GM12878 (cell line): ENCODE data around the gene SH2D7. TPM values are rescaled to one million over a fixed set of nuclear protein-coding genes. Genes with fewer than 3 reads are reported as not detected.

ENCODE experiments used
- ATAC-seq: fragments of 200-7000 bp; cut with Tn5 transposase; 3 replicates; pipeline ENCODE4 v1.9.1; 2020; ENCODE audit warnings: mild to moderate bottlenecking, moderate library complexity
- BruUV-seq: library from RNA; stranded (reverse); fragments of 400-500 nt; replicated peaks from 2 replicates; lab custom pipeline; 2021; lab: Mats Ljungman, UMichigan
- CTCF ChIA-PET: fragments of 300-600 bp; sonication (Branson Sonifier 250); formaldehyde crosslinking; extraction: SDS; loops from one replicate; lab custom pipeline; 2021; ENCODE audit warnings: inconsistent platforms; lab: Yijun Ruan, JAX
- POLR2A ChIA-PET: fragments of 350-600 bp; formaldehyde crosslinking; extraction: SDS; loops from one replicate; lab custom pipeline; 2021; ENCODE audit warnings: inconsistent platforms; lab: Charles Lee
- RAD21 ChIA-PET: fragments of 300-600 bp; sonication (Branson Sonifier 250); formaldehyde crosslinking; loops from one replicate; lab custom pipeline; 2023; ENCODE audit warnings: antibody characterized with exemption; ENCODE audit not compliant: unreplicated experiment; lab: Charles Lee
- SMC1A ChIA-PET: fragments of 300-600 bp; sonication (Branson Sonifier 250); formaldehyde crosslinking; loops from one replicate; lab custom pipeline; 2023; ENCODE audit not compliant: unreplicated experiment, uncharacterized antibody; lab: Charles Lee
- DNase-seq: peaks from one replicate; pipeline ENCODE4 v3.0.0-alpha.2; 2011; ENCODE audit warnings: low read depth, low spot score
- FAIRE-seq: peaks from 3 replicates; lab custom pipeline; 2011; peaks lifted over from hg19 to GRCh38; lab: Jason Lieb, UNC
- H2AFZ ChIP-seq: 2 replicates; pipeline ENCODE4 v1.6.0; 2011; ENCODE audit warnings: low read depth, low read length, control low read depth; ENCODE audit not compliant: control insufficient read depth
- H3K27ac ChIP-seq: 2 replicates; pipeline ENCODE4 v1.5.1; 2011; ENCODE audit warnings: control low read depth; ENCODE audit not compliant: control insufficient read depth, insufficient read depth
- H3K27me3 ChIP-seq, 2 experiments: replicated peaks in 1 of 2; 2 replicates each; pipeline versions ENCODE4 v1.6.0 to v1.6.1; 2011; ENCODE audit warnings: low read length in 1 of 2; ENCODE audit not compliant: control insufficient read depth in 2 of 2, insufficient read depth in 2 of 2
- H3K36me3 ChIP-seq, 2 experiments: 2 replicates each; pipeline ENCODE4 v1.5.1; 2011; ENCODE audit warnings: low read length in 1 of 2; ENCODE audit not compliant: control insufficient read depth in 2 of 2, insufficient read depth in 2 of 2
- H3K4me1 ChIP-seq: 2 replicates; pipeline ENCODE4 v1.6.1; 2011; ENCODE audit warnings: mild to moderate bottlenecking, low read length, moderate library complexity, mixed read lengths; ENCODE audit not compliant: control insufficient read depth, insufficient read depth
- H3K4me2 ChIP-seq: 2 replicates; pipeline ENCODE4 v1.6.0; 2011; ENCODE audit warnings: control low read depth; ENCODE audit not compliant: control insufficient read depth, insufficient read depth
- H3K4me3 ChIP-seq: fragments of 200-600 bp; sonication (generic); 2 replicates; pipeline ENCODE4 v1.5.1; 2016
- H3K79me2 ChIP-seq: 2 replicates; pipeline ENCODE4 v1.6.0; 2011; ENCODE audit warnings: low read length; ENCODE audit not compliant: control insufficient read depth, insufficient read depth
- H3K9ac ChIP-seq: 2 replicates; pipeline ENCODE4 v1.8.0; 2011; ENCODE audit warnings: low read length, control low read depth, mixed read lengths; ENCODE audit not compliant: control insufficient read depth, insufficient read depth
- H3K9me3 ChIP-seq: replicated peaks from 3 replicates; pipeline ENCODE4 v1.5.1; 2011; ENCODE audit warnings: mild to moderate bottlenecking, low read length; ENCODE audit not compliant: control insufficient read depth, insufficient read depth
- H4K20me1 ChIP-seq: 2 replicates; pipeline ENCODE4 v1.6.0; 2011; ENCODE audit not compliant: control insufficient read depth, insufficient read depth
- KDM1A ChIP-seq: fragments of 200-600 bp; sonication (generic); IDR thresholded peaks from 2 replicates; pipeline ENCODE4 v1.6.1; 2016; ENCODE audit warnings: borderline replicate concordance
- NFIC ChIP-seq: IDR thresholded peaks from 2 replicates; pipeline ENCODE4 v1.6.1; 2012; ENCODE audit warnings: low read depth, mild to moderate bottlenecking, inconsistent platforms, low read length, moderate library complexity
- NRF1 ChIP-seq: conservative IDR thresholded peaks from 2 replicates; pipeline ENCODE4 v1.6.1; 2011; ENCODE audit warnings: mild to moderate bottlenecking, low read depth, low read length, improper control_type of control experiment
- POLR2AphosphoS2 ChIP-seq: IDR thresholded peaks from 2 replicates; pipeline ENCODE4 v1.6.1; 2011; ENCODE audit warnings: low read depth, mild to moderate bottlenecking, low read length, improper control_type of control experiment, moderate library complexity
- POLR2AphosphoS5 ChIP-seq: IDR thresholded peaks from 2 replicates; pipeline ENCODE4 v1.6.1; 2011; ENCODE audit warnings: mild to moderate bottlenecking, low read length, inconsistent platforms
- SIN3A ChIP-seq: IDR thresholded peaks from 2 replicates; pipeline ENCODE4 v1.6.1; 2012; ENCODE audit warnings: low read depth, low read length, improper control_type of control experiment
- WGBS: methylation state at CpG from one replicate; pipeline ENCODE4 v1.1.6; 2016; ENCODE audit warnings: low lambda C conversion rate; ENCODE audit not compliant: insufficient replicate concordance, insufficient coverage; ENCODE audit errors: missing lambda C conversion rate; 5-methylcytosine and 5-hydroxymethylcytosine counted together
- in situ Hi-C: fragments of 300-500 bp; cut with MboI; formaldehyde crosslinking; loops from 9 replicates; pipeline ENCODE4 v1.14.3; 2018; ENCODE audit warnings: mixed read lengths
- intact Hi-C: fragments of 100-400 bp; cut with micrococcal nuclease; formaldehyde crosslinking; loops from one replicate; pipeline ENCODE4 v1.14.2; 2022; ENCODE audit not compliant: unreplicated experiment
- polyA plus RNA-seq, 11 experiments: library from polyadenylated mRNA; depleted of rRNA in 4 of 11; unstranded in 6 of 11; stranded (reverse) in 5 of 11; fragments of >200 nt; fragmentation: Nextera tagmentation in 4 of 11; fragmentation: Illumina TruSeq in 1 of 11; extraction: Ambion mirVana in 4 of 11; extraction: Trizol in 1 of 11; gene quantifications; 1 replicate in 1 of 11; 2 replicates in 10 of 11; pipeline versions ENCODE4 v1.2.1 to v1.2.3, GENCODE V29; 2011 to 2016; ENCODE audit warnings: inconsistent platforms in 2 of 11, missing spikeins in 2 of 11, low read depth in 1 of 11
- total RNA-seq, 4 experiments: library from RNA; depleted of rRNA in 3 of 4; stranded (reverse); fragments of >200 nt in 3 of 4; fragmentation: Illumina TruSeq in 1 of 4; extraction: Trizol in 1 of 4; gene quantifications; 2 replicates each; pipeline versions ENCODE4 v1.2.1 to v1.2.3, GENCODE V29; 2013 to 2021

SH2D7 gene
- total and polyA plus RNA-seq, 10 of the 15 experiments (the other 5 are each of a cell fraction or from before 2014, with no cell fraction given): 0.04 to 0.06 TPM; not detected in 8

GRCh38 chr15:78097667-78098066, 5.3 kb downstream of the SH2D7 start:
- WGBS: 55% methylated on average over 9 of the region's 9 CpGs
- RAD21 ChIA-PET: interaction anchor here (1.4 kb wide), 1 partner anchor 11 kb away, joined by 4 read pairs; no protein-coding TSS in a partner anchor
- H3K4me1 ChIP-seq: no peaks in the 10 kb centered on the region
- H3K27me3 ChIP-seq: no peaks in the 10 kb centered on the region
- BruUV-seq: no TSS peak
- intact Hi-C loops: no loop called here
- ATAC-seq (no peak), DNase-seq (no peak), FAIRE-seq (no peak)
- no peak for TF ChIP-seq NFIC
- POLR2A ChIA-PET: interaction anchor here (0.5 kb wide), 1 partner anchor 24 kb away, joined by 3 read pairs; no protein-coding TSS in a partner anchor
- no peak overlapping the region for H3K4me2 ChIP-seq
- no peaks in the 10 kb centered on the region for H3K79me2 ChIP-seq
- no peak overlapping the region for H3K9ac ChIP-seq
- SMC1A ChIA-PET: interaction anchor here (0.9 to 2.3 kb wide), 2 partner anchors 13 to 27 kb away, joined by 3 to 7 read pairs; no protein-coding TSS in a partner anchor
- H3K36me3 ChIP-seq: no peaks in the 10 kb centered on the region
- H3K27ac ChIP-seq: no peak overlapping the region
- no peak overlapping the region for H3K4me3 ChIP-seq
- CTCF ChIA-PET: interaction anchor here (1.1 kb wide), 1 partner anchor 131 kb away, joined by 5 read pairs; no protein-coding TSS in a partner anchor
- H2AFZ ChIP-seq: no peak overlapping the region
- no peaks in the 10 kb centered on the region for H3K9me3 ChIP-seq
- in situ Hi-C loops: no loop called here
- H4K20me1 ChIP-seq: no peaks in the 10 kb centered on the region

GRCh38 chr15:78098131-78098755, 5.9 kb downstream of the SH2D7 start:
- ChIA-PET POLR2A (no interaction called here), RAD21 (interaction anchor here (1.4 kb wide), 1 partner anchor 10 kb away, joined by 4 read pairs; no protein-coding TSS in a partner anchor), SMC1A (interaction anchor here (0.9 to 2.3 kb wide), 3 partner anchors 12 to 48 kb away, joined by 3 to 7 read pairs (median 4); no protein-coding TSS in a partner anchor), CTCF (interaction anchor here (1.1 kb wide), 1 partner anchor 131 kb away, joined by 5 read pairs; no protein-coding TSS in a partner anchor)
- ATAC-seq: no peak
- Histone ChIP-seq H3K36me3 (no peaks in the 10 kb centered on the region), H4K20me1 (no peaks in the 10 kb centered on the region), H3K79me2 (no peaks in the 10 kb centered on the region), H3K9ac (no peak overlapping the region), H3K4me1 (peaks cover 5% of the 10 kb centered on the region), H3K4me3 (no peak overlapping the region), H3K27ac (no peak overlapping the region), H3K9me3 (no peaks in the 10 kb centered on the region), H2AFZ (no peak overlapping the region), H3K27me3 (no peaks in the 10 kb centered on the region), H3K4me2 (no peak overlapping the region)
- intact Hi-C loops (no loop called here), in situ Hi-C loops (no loop called here)
- no peak for FAIRE-seq
- 81% methylated on average over 11 of the region's 11 CpGs for WGBS
- no peak for DNase-seq
- no peak for TF ChIP-seq KDM1A
- TF ChIP-seq POLR2AphosphoS2: no peak
- no peak for TF ChIP-seq SIN3A
- TF ChIP-seq NRF1: no peak
- no peak for TF ChIP-seq POLR2AphosphoS5
- no TSS peak for BruUV-seq
